ENCODE measurements around the gene DPP6.

DNA sequence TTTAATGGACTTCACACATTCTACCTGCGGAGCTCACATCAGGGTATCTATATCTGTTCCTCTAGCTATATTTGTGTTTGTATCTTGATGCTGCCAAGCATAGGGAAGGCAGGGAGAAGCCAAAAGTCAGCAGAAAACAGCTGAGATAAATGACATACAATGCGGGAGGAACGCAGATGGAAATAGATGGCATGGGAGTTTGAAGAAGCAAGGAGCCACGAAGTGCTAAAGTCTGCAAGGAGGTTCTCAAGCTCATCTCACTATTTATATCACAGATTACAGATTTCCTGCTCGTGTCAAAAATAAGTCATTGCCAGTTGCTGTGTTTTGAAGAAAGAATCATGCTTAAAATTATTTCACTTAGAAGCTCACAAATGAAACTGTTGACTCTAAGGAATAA, 180.5 kb downstream of the DPP6 start:
- TF ChIP-seq, protein P1, sequence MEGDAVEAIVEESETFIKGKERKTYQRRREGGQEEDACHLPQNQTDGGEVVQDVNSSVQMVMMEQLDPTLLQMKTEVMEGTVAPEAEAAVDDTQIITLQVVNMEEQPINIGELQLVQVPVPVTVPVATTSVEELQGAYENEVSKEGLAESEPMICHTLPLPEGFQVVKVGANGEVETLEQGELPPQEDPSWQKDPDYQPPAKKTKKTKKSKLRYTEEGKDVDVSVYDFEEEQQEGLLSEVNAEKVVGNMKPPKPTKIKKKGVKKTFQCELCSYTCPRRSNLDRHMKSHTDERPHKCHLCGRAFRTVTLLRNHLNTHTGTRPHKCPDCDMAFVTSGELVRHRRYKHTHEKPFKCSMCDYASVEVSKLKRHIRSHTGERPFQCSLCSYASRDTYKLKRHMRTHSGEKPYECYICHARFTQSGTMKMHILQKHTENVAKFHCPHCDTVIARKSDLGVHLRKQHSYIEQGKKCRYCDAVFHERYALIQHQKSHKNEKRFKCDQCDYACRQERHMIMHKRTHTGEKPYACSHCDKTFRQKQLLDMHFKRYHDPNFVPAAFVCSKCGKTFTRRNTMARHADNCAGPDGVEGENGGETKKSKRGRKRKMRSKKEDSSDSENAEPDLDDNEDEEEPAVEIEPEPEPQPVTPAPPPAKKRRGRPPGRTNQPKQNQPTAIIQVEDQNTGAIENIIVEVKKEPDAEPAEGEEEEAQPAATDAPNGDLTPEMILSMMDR (IDR thresholded peaks at IDR 0.05; ENCODE audit: insufficient read depth, low read depth, low read length): no peak
- no peak for TF ChIP-seq EZH2 (IDR thresholded peaks at IDR 0.05; ENCODE audit: insufficient read depth, low read length)
